GM12875 (cell line): ENCODE measurements around the gene DIPK2A.

Source experiments
- H3K4me3 ChIP-seq: one replicate; pipeline ENCODE4 v1.5.1; 2011; ENCODE audit warnings: low read depth, low read length, control low read depth
- TF ChIP-seq, protein P1 (sequence below): IDR thresholded peaks from 2 replicates; pipeline ENCODE4 v1.5.1; 2011; ENCODE audit warnings: low read depth, mild to moderate bottlenecking, control low read depth, inconsistent platforms, low read length, moderate library complexity, borderline replicate concordance; ENCODE audit not compliant: insufficient read depth

DIPK2A gene

DNA sequence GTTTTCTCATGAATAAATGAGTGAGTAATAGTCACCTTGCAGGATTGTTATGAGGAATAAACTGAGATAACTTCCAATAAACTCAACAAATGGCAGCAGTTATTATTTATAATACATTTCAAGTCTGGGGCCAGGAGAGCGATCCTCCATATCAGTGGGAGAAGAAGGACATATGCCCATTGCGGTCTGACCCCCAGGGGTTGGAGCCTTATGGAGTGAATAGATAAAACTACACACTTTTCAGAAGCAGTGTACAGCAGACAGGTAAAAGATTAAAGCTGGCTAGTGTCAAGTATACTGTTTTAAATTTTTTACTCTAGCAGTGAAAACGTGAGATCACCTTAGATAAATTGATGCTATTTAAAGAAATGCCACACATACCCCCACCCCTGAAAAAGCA is 43.5 kb downstream of the DIPK2A start:
- TF ChIP-seq, protein P1, sequence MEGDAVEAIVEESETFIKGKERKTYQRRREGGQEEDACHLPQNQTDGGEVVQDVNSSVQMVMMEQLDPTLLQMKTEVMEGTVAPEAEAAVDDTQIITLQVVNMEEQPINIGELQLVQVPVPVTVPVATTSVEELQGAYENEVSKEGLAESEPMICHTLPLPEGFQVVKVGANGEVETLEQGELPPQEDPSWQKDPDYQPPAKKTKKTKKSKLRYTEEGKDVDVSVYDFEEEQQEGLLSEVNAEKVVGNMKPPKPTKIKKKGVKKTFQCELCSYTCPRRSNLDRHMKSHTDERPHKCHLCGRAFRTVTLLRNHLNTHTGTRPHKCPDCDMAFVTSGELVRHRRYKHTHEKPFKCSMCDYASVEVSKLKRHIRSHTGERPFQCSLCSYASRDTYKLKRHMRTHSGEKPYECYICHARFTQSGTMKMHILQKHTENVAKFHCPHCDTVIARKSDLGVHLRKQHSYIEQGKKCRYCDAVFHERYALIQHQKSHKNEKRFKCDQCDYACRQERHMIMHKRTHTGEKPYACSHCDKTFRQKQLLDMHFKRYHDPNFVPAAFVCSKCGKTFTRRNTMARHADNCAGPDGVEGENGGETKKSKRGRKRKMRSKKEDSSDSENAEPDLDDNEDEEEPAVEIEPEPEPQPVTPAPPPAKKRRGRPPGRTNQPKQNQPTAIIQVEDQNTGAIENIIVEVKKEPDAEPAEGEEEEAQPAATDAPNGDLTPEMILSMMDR = no peak
- H3K4me3 ChIP-seq = no peak overlapping the region

DNA sequence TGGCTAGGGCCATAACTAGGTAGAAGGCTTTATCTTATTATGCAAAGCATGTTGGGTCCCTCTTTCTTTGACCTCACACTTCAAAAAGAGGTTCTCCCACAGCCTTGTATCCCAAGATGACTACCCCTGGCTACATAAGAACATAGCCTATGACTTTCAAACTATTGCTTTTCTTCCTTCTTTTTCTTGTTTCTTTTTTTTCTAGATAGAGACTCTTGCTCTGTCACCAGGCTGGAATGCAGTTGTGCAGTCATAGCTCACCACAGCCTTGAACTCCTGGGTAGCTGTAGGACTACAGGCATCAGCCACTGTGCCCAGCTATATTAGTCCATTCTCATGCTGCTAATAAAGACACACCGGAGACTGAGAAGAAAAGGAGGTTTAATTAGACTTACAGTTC is 47.2 kb downstream of the DIPK2A start:
- no peak overlapping the region for H3K4me3 ChIP-seq
- TF ChIP-seq, protein P1 = no peak
